Cardiac septum (tissue), 1 donor: ENCODE results near the gene E2F7. TPM values are rescaled to one million over a fixed set of nuclear protein-coding genes. Genes with fewer than 3 reads are reported as not detected.

Experiments used
- DNase-seq: peaks from one replicate; pipeline ENCODE4 v3.0.0-alpha.2; 2020; ENCODE audit warnings: low spot score
- intact Hi-C: fragments of 100-400 bp; cut with DNase I; formaldehyde crosslinking; loops from one replicate; pipeline ENCODE4 v1.14.0; 2022
- total RNA-seq: library from RNA; stranded (reverse); fragmentation: NEBNext Ultra II Directional; extraction: Animal tissue kit (Norgen Biotek cat#: 25700); gene quantifications from one replicate; pipeline ENCODE4 v1.2.1, GENCODE V29; 2021
- donor health status: DM: no; HTN: no; CAD: no.

E2F7 gene
- total RNA-seq, 1 donor from 2014 or later, result 0.62 TPM

DNA sequence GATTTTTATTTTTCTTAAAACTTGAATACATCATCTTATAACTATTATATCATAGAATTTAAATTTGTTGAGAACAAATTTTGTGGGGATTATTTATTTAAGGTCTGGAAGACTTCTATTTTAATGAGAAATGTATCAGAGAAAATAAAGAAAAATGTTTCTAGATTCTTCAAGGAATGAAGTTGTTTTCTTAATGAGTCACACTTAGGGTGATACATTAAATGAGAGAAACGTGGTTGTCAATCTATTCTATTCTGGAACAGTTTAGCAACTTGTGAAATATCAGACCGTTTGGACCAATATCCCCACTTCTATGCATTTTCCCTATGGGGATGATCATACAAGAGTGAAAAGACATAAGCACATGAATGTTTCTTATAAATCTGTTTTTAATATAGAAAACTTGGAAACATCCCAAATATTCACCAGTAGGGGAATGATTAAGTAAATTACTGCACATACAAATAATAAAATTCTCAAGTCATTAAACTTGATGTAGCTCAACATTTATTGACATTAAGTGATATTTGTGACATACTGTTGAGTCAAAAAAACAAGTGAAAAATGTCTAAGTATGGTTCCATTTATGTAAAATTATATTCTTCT, 88.5 kb downstream of the E2F7 start:
- DNase-seq, result no peak
- intact Hi-C loops, result no loop called here

Other genes starting within 250 kb of the E2F7 start
- gene CSRP2, start 186.6 kb downstream of the E2F7 start, total RNA-seq, result 15.7 TPM